Keratinocyte (primary cell): ENCODE data around the gene MYO19. TPM values are rescaled to one million over a fixed set of nuclear protein-coding genes. Genes with fewer than 3 reads are reported as not detected.
"Not testable (repeated sequence)": the region's sequence is repeated elsewhere in the genome, so short reads cannot be mapped to it uniquely, and the experiment has no call there.

Source experiments
- DNase-seq: peaks from one replicate; pipeline ENCODE4 v3.0.0-alpha.2; 2011; ENCODE audit warnings: low read depth, missing footprints, low spot score
- FAIRE-seq: peaks from 2 replicates; lab custom pipeline; 2011; peaks lifted over from hg19 to GRCh38; lab: Jason Lieb, UNC
- H2AFZ ChIP-seq: 2 replicates; pipeline ENCODE4 v1.6.0; 2012; ENCODE audit warnings: low read length, control low read depth, inconsistent platforms; ENCODE audit not compliant: control insufficient read depth
- H3K27ac ChIP-seq: 2 replicates; pipeline ENCODE4 v1.5.1; 2011; ENCODE audit warnings: low read length; ENCODE audit not compliant: control insufficient read depth, insufficient read depth
- H3K27me3 ChIP-seq: 3 replicates; pipeline ENCODE4 v1.6.0; 2011; ENCODE audit warnings: low read length; ENCODE audit not compliant: control insufficient read depth, insufficient read depth; ENCODE audit errors: extremely low read depth
- H3K36me3 ChIP-seq, 2 experiments: 2 replicates in 1 of 2; 3 replicates in 1 of 2; pipeline ENCODE4 v1.5.1; 2011; ENCODE audit warnings: low read length in 2 of 2, mild to moderate bottlenecking in 1 of 2; ENCODE audit not compliant: control insufficient read depth in 2 of 2, insufficient read depth in 2 of 2; ENCODE audit errors: extremely low read depth in 1 of 2
- H3K4me1 ChIP-seq: 3 replicates; pipeline ENCODE4 v1.5.1; 2011; ENCODE audit warnings: low read length; ENCODE audit not compliant: control insufficient read depth, insufficient read depth; ENCODE audit errors: extremely low read depth
- H3K4me2 ChIP-seq: 3 replicates; pipeline ENCODE4 v1.6.0; 2011; ENCODE audit warnings: low read depth, low read length; ENCODE audit not compliant: control insufficient read depth, insufficient read depth; ENCODE audit errors: extremely low read depth
- H3K4me3 ChIP-seq, 3 experiments: fragments of 200-600 bp in 1 of 3; sonication (generic) in 1 of 3; 2 replicates in 2 of 3; 3 replicates in 1 of 3; pipeline ENCODE4 v1.5.1; 2011 to 2016; ENCODE audit warnings: low read length in 3 of 3, mild to moderate bottlenecking in 3 of 3, control low read depth in 2 of 3, inconsistent platforms in 1 of 3, low read depth in 1 of 3, mixed read lengths in 1 of 3, mixed run types in 1 of 3, moderate library complexity in 1 of 3; ENCODE audit not compliant: control insufficient read depth in 2 of 3, insufficient read depth in 2 of 3; ENCODE audit errors: extremely low read depth in 1 of 3
- H3K79me2 ChIP-seq: 2 replicates; pipeline ENCODE4 v1.6.0; 2012; ENCODE audit warnings: low read length; ENCODE audit not compliant: control insufficient read depth, insufficient read depth
- H3K9ac ChIP-seq: 3 replicates; pipeline ENCODE4 v1.6.0; 2011; ENCODE audit warnings: low read length; ENCODE audit not compliant: control insufficient read depth, insufficient read depth; ENCODE audit errors: extremely low read depth
- H3K9me1 ChIP-seq: 3 replicates; pipeline ENCODE4 v1.6.0; 2011; ENCODE audit warnings: low read length; ENCODE audit not compliant: control insufficient read depth, insufficient read depth; ENCODE audit errors: extremely low read depth
- H3K9me3 ChIP-seq: 2 replicates; pipeline ENCODE4 v1.5.1; 2012; ENCODE audit warnings: low read depth, low read length; ENCODE audit not compliant: control insufficient read depth
- H4K20me1 ChIP-seq: 3 replicates; pipeline ENCODE4 v1.6.0; 2011; ENCODE audit warnings: low read length; ENCODE audit not compliant: control insufficient read depth, insufficient read depth; ENCODE audit errors: extremely low read depth
- EZH2 ChIP-seq: IDR thresholded peaks from one replicate; pipeline ENCODE4 v1.6.1; 2012; ENCODE audit warnings: inconsistent platforms, mild to moderate bottlenecking, low read length, moderate library complexity
- dilution Hi-C: fragments of 300-500 bp; cut with MboI; formaldehyde crosslinking; loops from one replicate; pipeline ENCODE4 v1.7.0; 2020; ENCODE audit warnings: low sequenced_read_pairs; ENCODE audit not compliant: extremely low pct_ligation_motif_present
- polyA plus RNA-seq, 5 experiments: library from polyadenylated mRNA; depleted of rRNA in 3 of 5; stranded (reverse) in 3 of 5; stranded (forward) in 1 of 5; unstranded in 1 of 5; fragments of >200 nt; gene quantifications; 1 replicate in 1 of 5; 2 replicates in 3 of 5; 3 replicates in 1 of 5; pipeline versions ENCODE4 v1.2.1 to v1.2.3, GENCODE V29; 2011 to 2012; ENCODE audit warnings: missing spikeins in 2 of 5, low read depth in 1 of 5, low replicate concordance in 1 of 5
- TF ChIP-seq, protein P1 (sequence below), 3 experiments: IDR thresholded peaks in 1 of 3; conservative IDR thresholded peaks in 1 of 3; optimal IDR thresholded peaks in 1 of 3; 2 replicates in 2 of 3; 3 replicates in 1 of 3; pipeline versions ENCODE3 to v1.5.1; 2011; ENCODE audit warnings: low read length in 3 of 3, mild to moderate bottlenecking in 3 of 3, moderate library complexity in 2 of 3, control low read depth in 1 of 3, inconsistent platforms in 1 of 3; ENCODE audit not compliant: insufficient read depth in 2 of 3; ENCODE audit errors: extremely low read depth in 1 of 3

The MYO19 gene
- polyA plus RNA-seq, 1 donor (not counting 4 experiments of a cell fraction or from before 2014, with no cell fraction given), result 47.9 TPM

DNA sequence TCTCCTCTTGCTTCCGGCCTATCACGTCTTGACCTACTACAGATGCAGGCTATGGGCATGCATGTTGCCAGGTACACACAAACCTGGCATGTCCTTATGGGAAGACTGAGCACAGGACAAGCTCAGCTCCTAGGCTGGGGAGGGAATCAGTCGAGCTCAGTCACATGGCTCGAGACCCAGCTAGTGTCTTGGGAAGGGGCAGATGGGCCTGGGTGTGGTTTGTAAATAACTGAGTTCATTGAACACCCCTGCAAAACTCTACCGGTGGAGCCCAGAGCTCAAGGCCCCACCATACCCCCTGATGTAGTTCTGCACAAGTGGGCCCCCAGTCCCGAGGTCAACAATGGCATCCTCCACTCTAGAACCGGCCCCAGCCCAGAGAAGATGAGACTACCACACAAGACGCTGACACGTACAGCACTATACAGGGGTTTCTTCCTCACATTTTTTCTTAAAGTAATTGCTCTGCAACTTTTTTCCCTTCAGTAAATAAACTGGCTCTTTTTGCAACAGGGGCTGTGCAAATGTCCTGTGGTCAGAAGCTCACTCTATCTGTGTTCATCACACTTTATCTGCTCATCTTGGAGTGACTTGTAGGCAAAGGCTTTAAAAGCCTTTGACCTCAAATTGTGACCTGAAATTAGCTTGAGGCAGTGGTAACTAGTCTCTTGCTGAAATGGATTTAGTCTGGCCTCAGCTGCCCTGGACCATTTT is 25.2 kb downstream of the MYO19 start:
- no peak for DNase-seq
- no peak for FAIRE-seq
- dilution Hi-C loops, result no loop called here
- Histone ChIP-seq H3K9me1 (no peaks in the 10 kb centered on the region), H3K36me3 (peaks cover 52 to 86% of the 10 kb centered on the region in 2 experiments), H2AFZ (no peak overlapping the region), H4K20me1 (no peaks in the 10 kb centered on the region), H3K4me2 (no peak overlapping the region), H3K9me3 (no peaks in the 10 kb centered on the region), H3K9ac (no peak overlapping the region), H3K27ac (no peak overlapping the region), H3K79me2 (no peaks in the 10 kb centered on the region), H3K4me3 (no peak overlapping the region), H3K27me3 (no peaks in the 10 kb centered on the region), H3K4me1 (no peaks in the 10 kb centered on the region)
- TF ChIP-seq, protein P1, sequence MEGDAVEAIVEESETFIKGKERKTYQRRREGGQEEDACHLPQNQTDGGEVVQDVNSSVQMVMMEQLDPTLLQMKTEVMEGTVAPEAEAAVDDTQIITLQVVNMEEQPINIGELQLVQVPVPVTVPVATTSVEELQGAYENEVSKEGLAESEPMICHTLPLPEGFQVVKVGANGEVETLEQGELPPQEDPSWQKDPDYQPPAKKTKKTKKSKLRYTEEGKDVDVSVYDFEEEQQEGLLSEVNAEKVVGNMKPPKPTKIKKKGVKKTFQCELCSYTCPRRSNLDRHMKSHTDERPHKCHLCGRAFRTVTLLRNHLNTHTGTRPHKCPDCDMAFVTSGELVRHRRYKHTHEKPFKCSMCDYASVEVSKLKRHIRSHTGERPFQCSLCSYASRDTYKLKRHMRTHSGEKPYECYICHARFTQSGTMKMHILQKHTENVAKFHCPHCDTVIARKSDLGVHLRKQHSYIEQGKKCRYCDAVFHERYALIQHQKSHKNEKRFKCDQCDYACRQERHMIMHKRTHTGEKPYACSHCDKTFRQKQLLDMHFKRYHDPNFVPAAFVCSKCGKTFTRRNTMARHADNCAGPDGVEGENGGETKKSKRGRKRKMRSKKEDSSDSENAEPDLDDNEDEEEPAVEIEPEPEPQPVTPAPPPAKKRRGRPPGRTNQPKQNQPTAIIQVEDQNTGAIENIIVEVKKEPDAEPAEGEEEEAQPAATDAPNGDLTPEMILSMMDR (optimal IDR thresholded peaks at IDR 0.05 in 1 of 3, IDR thresholded peaks at IDR 0.05 in 1 of 3, conservative IDR thresholded peaks at IDR 0.05 in 1 of 3; ENCODE audit: extremely low read depth in 1 of 3, insufficient read depth in 2 of 3, low read length in 3 of 3), result no peak
- no peak for TF ChIP-seq EZH2

DNA sequence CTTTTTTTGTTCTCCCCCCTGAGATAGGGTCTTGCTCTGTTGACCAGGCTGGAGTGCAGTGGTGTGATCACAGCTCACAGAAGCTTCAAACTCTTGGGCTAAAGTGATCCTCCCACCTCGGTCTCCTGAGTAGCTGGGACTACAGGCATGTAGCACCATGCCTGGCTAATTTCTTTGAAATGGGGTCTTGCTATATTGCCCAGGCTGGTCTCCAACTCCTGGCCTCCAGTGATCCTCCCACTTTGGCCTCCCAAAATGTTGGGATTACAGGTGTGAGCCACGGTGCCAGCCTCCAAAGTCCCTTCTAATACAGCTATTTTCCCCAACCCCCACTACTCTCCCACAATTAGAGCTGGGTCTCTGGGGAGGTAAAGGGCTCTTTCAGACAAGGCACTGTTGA is 26.2 kb downstream of the MYO19 start:
- H4K20me1 ChIP-seq, FAIRE-seq, DNase-seq, H3K9ac ChIP-seq, H3K27ac ChIP-seq, H3K27me3 ChIP-seq, H3K9me3 ChIP-seq, H2AFZ ChIP-seq, H3K4me3 ChIP-seq, H3K9me1 ChIP-seq, H3K4me1 ChIP-seq, H3K4me2 ChIP-seq, dilution Hi-C loops, H3K79me2 ChIP-seq: not testable (repeated sequence)
- peaks cover 57 to 80% of the 10 kb centered on the region in 2 experiments for H3K36me3 ChIP-seq

DNA sequence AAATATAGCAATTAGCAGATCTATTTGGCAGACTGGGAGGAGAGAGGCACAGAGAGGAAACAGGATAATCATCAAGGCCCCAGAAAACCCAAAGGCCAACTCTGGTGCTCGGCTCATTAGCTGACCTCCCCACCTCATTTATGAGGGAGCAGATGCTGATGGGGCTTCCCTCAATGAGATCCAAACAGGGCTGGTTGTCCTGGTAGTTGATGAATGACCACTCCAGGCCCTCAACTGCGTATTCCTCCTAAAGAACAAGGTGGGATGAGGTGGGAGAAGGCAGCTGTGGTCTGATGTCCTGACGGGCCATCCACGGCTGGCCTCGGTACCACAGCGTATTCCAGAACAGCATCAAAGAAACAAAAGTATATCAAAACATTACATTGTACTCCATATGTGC is 27.4 kb downstream of the MYO19 start:
- no peak overlapping the region for H3K4me2 ChIP-seq
- no peak overlapping the region for H3K27ac ChIP-seq
- DNase-seq, result no peak
- H3K4me1 ChIP-seq, result no peaks in the 10 kb centered on the region
- no peak for FAIRE-seq
- no peaks in the 10 kb centered on the region for H3K27me3 ChIP-seq
- H3K9ac ChIP-seq, result no peak overlapping the region
- H3K79me2 ChIP-seq, result no peaks in the 10 kb centered on the region
- TF ChIP-seq, protein P1 (optimal IDR thresholded peaks at IDR 0.05 in 1 of 3, IDR thresholded peaks at IDR 0.05 in 1 of 3, conservative IDR thresholded peaks at IDR 0.05 in 1 of 3; ENCODE audit: extremely low read depth in 1 of 3, insufficient read depth in 2 of 3, low read length in 3 of 3), result no peak
- no peak for TF ChIP-seq EZH2
- H2AFZ ChIP-seq, result no peak overlapping the region
- dilution Hi-C loops, result no loop called here
- H3K9me1 ChIP-seq, result no peaks in the 10 kb centered on the region
- H3K9me3 ChIP-seq, result no peaks in the 10 kb centered on the region
- no peak overlapping the region for H3K4me3 ChIP-seq
- peaks cover 54 to 81% of the 10 kb centered on the region in 2 experiments for H3K36me3 ChIP-seq
- no peaks in the 10 kb centered on the region for H4K20me1 ChIP-seq
